ENCODE measurements around the gene POR. TPM values are rescaled to one million over a fixed set of nuclear protein-coding genes. Genes with fewer than 3 reads are reported as not detected.

POR gene
- total and polyA plus RNA-seq, 4 donors, result 116 to 973 (median 474) TPM

- H3K27me3 ChIP-seq (ENCODE audit: control insufficient read depth in 4 of 4, insufficient read depth in 4 of 4, low read length in 3 of 4), result no peaks in the 10 kb centered on the region
- H3K9ac ChIP-seq (ENCODE audit: low read depth in 1 of 2, low read length in 2 of 2), result peak within 1 kb of the TSS; percentile 66 to 88
- TF ChIP-seq YY1 (IDR thresholded peaks at IDR 0.05) (no peak), RAD21 (IDR thresholded peaks at IDR 0.05) (peak; percentile 41 to 54), JUND (IDR thresholded peaks at IDR 0.05) (peak in 1 of 2 donors; percentile 10), RXRA (IDR thresholded peaks at IDR 0.05) (peak; percentile 36 to 41), HNF4A (conservative IDR thresholded peaks at IDR 0.05) (peak; percentile 62 to 68), TAF1 (conservative IDR thresholded peaks at IDR 0.05) (no peak), EGR1 (IDR thresholded peaks at IDR 0.05; ENCODE audit: low read depth in 2 of 2) (peak; percentile 67 to 81), GABPA (IDR thresholded peaks at IDR 0.05 in 1 of 2, conservative IDR thresholded peaks at IDR 0.05 in 1 of 2) (peak in 1 of 2 donors; percentile 62), ZBTB33 (IDR thresholded peaks at IDR 0.05) (no peak), HNF4G (IDR thresholded peaks at IDR 0.05) (peak; percentile 29), NR2F2 (IDR thresholded peaks at IDR 0.05) (peak; percentile 62), MAX (IDR thresholded peaks at IDR 0.05) (no peak), ATF3 (IDR thresholded peaks at IDR 0.05) (no peak), SP1 (IDR thresholded peaks at IDR 0.05) (peak; percentile 94)
- TF ChIP-seq, protein P1, sequence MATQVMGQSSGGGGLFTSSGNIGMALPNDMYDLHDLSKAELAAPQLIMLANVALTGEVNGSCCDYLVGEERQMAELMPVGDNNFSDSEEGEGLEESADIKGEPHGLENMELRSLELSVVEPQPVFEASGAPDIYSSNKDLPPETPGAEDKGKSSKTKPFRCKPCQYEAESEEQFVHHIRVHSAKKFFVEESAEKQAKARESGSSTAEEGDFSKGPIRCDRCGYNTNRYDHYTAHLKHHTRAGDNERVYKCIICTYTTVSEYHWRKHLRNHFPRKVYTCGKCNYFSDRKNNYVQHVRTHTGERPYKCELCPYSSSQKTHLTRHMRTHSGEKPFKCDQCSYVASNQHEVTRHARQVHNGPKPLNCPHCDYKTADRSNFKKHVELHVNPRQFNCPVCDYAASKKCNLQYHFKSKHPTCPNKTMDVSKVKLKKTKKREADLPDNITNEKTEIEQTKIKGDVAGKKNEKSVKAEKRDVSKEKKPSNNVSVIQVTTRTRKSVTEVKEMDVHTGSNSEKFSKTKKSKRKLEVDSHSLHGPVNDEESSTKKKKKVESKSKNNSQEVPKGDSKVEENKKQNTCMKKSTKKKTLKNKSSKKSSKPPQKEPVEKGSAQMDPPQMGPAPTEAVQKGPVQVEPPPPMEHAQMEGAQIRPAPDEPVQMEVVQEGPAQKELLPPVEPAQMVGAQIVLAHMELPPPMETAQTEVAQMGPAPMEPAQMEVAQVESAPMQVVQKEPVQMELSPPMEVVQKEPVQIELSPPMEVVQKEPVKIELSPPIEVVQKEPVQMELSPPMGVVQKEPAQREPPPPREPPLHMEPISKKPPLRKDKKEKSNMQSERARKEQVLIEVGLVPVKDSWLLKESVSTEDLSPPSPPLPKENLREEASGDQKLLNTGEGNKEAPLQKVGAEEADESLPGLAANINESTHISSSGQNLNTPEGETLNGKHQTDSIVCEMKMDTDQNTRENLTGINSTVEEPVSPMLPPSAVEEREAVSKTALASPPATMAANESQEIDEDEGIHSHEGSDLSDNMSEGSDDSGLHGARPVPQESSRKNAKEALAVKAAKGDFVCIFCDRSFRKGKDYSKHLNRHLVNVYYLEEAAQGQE (IDR thresholded peaks at IDR 0.05), result peak; percentile 90
- TF ChIP-seq, protein P2, sequence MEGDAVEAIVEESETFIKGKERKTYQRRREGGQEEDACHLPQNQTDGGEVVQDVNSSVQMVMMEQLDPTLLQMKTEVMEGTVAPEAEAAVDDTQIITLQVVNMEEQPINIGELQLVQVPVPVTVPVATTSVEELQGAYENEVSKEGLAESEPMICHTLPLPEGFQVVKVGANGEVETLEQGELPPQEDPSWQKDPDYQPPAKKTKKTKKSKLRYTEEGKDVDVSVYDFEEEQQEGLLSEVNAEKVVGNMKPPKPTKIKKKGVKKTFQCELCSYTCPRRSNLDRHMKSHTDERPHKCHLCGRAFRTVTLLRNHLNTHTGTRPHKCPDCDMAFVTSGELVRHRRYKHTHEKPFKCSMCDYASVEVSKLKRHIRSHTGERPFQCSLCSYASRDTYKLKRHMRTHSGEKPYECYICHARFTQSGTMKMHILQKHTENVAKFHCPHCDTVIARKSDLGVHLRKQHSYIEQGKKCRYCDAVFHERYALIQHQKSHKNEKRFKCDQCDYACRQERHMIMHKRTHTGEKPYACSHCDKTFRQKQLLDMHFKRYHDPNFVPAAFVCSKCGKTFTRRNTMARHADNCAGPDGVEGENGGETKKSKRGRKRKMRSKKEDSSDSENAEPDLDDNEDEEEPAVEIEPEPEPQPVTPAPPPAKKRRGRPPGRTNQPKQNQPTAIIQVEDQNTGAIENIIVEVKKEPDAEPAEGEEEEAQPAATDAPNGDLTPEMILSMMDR (IDR thresholded peaks at IDR 0.05; ENCODE audit: low read depth, low read length, missing input control), result peak; percentile 4
- H3K9me3 ChIP-seq (ENCODE audit: control insufficient read depth in 4 of 4, low read length in 3 of 4), result no peaks in the 10 kb centered on the region
- H3K4me3 ChIP-seq (ENCODE audit: low read depth in 1 of 3, low read length in 3 of 3), result peak within 1 kb of the TSS; percentile 72 to 83 (median 73)
- peak; percentile 96 for DNase-seq (ENCODE audit: low spot score)
- peaks cover 0 to 4% (median 3%) of the 10 kb centered on the region in 4 donors for H3K36me3 ChIP-seq (ENCODE audit: control insufficient read depth in 4 of 4, insufficient read depth in 3 of 4, low read depth in 1 of 4, low read length in 3 of 4)
- peak within 1 kb of the TSS; percentile 93 to 97 for H3K27ac ChIP-seq (ENCODE audit: low read depth in 1 of 2, low read length in 2 of 2)
- 1% methylated on average over 51 of the region's 51 CpGs for WGBS
- H3K4me1 ChIP-seq (ENCODE audit: control insufficient read depth in 4 of 4, insufficient read depth in 4 of 4, low read length in 3 of 4), result peaks cover 8 to 45% (median 23%) of the 10 kb centered on the region in 4 donors
Observed at GRCh38 chr7:75994388-75995051, 79.6 kb downstream of the POR start, which contains the start of gene TMEM120A. TSS of gene TMEM120A (minus strand) at chr7:75994595. CDS start at chr7:75994570, 25 bp downstream.

Measured in liver (tissue), 9 donors.